ENCODE data around the gene CAND2. TPM values are rescaled to one million over a fixed set of nuclear protein-coding genes. Genes with fewer than 3 reads are reported as not detected.

Gene CAND2
- polyA plus RNA-seq, 1 donor from 2014 or later: 17.3 TPM

DNA sequence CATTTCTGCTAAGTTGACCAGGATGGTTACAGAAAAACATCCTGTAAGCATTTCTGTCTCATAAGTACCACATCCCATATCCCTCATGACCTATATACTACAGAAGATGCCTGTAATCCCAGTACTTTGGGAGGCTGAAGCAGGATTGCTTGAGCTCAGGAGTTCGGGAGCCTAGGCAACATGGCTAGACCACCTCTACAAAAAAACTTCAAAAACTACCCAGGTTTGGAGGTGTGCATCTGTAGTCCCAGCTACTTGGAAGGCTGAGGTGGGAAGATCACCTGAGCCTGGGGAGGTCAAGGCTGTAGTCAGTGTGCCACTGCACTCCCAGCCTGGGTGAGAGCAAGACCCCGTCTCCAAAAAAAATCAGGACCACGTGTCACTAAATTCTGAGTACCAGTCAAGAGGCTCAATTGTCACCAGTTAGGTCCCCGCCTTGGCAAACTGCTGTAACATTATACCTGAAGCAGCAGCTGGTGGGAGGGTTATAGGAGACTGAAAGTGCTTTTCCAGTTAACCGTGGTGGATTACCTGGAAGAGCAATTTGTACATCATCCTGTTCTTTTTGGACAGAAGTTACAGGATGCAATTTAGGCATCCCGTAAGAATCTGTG lies 38.7 kb downstream of the CAND2 start:
- no peak overlapping the region for H3K27ac ChIP-seq (ENCODE audit: low read length)
- H3K36me3 ChIP-seq (ENCODE audit: insufficient read depth, low read length): no peaks in the 10 kb centered on the region
- H3K4me2 ChIP-seq (ENCODE audit: low read length): no peak overlapping the region

DNA sequence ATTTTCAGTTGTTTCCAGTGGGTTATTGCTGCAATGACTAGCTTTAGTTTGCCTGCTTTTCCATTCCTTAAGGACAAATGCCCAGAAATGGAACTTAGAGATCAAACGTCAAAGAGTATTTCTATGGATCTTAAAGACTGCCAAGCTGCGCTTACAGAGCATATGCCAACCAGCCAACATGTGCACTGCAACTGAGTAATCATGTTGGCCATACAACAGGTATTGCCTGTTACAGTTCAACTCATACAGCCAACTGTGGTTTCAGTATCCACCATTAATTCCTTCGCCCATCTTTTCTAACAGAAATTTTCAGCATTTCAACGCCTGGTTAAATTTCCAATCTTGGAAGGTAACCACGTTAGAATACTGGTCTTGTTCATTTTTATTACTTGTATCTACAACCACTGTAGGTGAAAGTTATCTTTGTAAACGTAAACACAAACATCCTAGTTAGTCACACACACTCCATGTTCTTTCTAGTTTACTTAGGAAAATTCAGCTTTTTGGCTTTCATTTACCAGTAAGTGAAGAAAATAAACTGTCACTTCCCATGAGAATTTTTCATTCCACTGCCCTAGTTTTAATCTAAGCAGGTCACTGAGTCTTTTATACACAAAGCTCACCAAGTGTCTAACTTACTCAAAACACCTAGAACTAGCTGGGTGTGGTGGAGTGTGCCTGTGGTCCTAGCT lies 41.0 kb downstream of the CAND2 start:
- Histone ChIP-seq H3K4me3 (ENCODE audit: low read length) (no peak overlapping the region), H3K79me2 (replicated peaks; ENCODE audit: insufficient read depth, low read length) (peaks cover 33% of the 10 kb centered on the region), H3K9me3 (ENCODE audit: low read length) (no peaks in the 10 kb centered on the region), H3F3A (ENCODE audit: insufficient read depth, low read length, poor library complexity, severe bottlenecking) (no peaks in the 10 kb centered on the region), H3K9ac (ENCODE audit: low read length) (no peak overlapping the region), H3K27me3 (ENCODE audit: insufficient read depth, low read depth, low read length) (no peaks in the 10 kb centered on the region), H3K4me2 (ENCODE audit: low read length) (no peak overlapping the region), H3K9me2 (ENCODE audit: insufficient read depth, low read length) (no peaks in the 10 kb centered on the region), H4K20me1 (ENCODE audit: insufficient read depth) (peaks cover 3% of the 10 kb centered on the region), H2AFZ (ENCODE audit: low read depth, low read length) (no peak overlapping the region), H3K27ac (ENCODE audit: low read length) (no peak overlapping the region), H3K36me3 (ENCODE audit: insufficient read depth, low read length) (no peaks in the 10 kb centered on the region)
- TF ChIP-seq SMC3 (conservative IDR thresholded peaks at IDR 0.05; ENCODE audit: poor library complexity) (no peak), EP300 (conservative IDR thresholded peaks at IDR 0.05; ENCODE audit: poor library complexity, severe bottlenecking) (no peak), RAD21 (conservative IDR thresholded peaks at IDR 0.05) (no peak), TAF1 (IDR thresholded peaks at IDR 0.05; ENCODE audit: low read depth) (no peak), EZH2 (IDR thresholded peaks at IDR 0.05; ENCODE audit: borderline replicate concordance, insufficient read depth, low read length, poor library complexity, severe bottlenecking) (no peak), POLR2AphosphoS5 (IDR thresholded peaks at IDR 0.05) (no peak), MXI1 (conservative IDR thresholded peaks at IDR 0.05; ENCODE audit: poor library complexity, severe bottlenecking) (no peak)
- TF ChIP-seq, protein P1, sequence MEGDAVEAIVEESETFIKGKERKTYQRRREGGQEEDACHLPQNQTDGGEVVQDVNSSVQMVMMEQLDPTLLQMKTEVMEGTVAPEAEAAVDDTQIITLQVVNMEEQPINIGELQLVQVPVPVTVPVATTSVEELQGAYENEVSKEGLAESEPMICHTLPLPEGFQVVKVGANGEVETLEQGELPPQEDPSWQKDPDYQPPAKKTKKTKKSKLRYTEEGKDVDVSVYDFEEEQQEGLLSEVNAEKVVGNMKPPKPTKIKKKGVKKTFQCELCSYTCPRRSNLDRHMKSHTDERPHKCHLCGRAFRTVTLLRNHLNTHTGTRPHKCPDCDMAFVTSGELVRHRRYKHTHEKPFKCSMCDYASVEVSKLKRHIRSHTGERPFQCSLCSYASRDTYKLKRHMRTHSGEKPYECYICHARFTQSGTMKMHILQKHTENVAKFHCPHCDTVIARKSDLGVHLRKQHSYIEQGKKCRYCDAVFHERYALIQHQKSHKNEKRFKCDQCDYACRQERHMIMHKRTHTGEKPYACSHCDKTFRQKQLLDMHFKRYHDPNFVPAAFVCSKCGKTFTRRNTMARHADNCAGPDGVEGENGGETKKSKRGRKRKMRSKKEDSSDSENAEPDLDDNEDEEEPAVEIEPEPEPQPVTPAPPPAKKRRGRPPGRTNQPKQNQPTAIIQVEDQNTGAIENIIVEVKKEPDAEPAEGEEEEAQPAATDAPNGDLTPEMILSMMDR (IDR thresholded peaks at IDR 0.05; ENCODE audit: poor library complexity, severe bottlenecking): no peak
- TF ChIP-seq, protein P2, sequence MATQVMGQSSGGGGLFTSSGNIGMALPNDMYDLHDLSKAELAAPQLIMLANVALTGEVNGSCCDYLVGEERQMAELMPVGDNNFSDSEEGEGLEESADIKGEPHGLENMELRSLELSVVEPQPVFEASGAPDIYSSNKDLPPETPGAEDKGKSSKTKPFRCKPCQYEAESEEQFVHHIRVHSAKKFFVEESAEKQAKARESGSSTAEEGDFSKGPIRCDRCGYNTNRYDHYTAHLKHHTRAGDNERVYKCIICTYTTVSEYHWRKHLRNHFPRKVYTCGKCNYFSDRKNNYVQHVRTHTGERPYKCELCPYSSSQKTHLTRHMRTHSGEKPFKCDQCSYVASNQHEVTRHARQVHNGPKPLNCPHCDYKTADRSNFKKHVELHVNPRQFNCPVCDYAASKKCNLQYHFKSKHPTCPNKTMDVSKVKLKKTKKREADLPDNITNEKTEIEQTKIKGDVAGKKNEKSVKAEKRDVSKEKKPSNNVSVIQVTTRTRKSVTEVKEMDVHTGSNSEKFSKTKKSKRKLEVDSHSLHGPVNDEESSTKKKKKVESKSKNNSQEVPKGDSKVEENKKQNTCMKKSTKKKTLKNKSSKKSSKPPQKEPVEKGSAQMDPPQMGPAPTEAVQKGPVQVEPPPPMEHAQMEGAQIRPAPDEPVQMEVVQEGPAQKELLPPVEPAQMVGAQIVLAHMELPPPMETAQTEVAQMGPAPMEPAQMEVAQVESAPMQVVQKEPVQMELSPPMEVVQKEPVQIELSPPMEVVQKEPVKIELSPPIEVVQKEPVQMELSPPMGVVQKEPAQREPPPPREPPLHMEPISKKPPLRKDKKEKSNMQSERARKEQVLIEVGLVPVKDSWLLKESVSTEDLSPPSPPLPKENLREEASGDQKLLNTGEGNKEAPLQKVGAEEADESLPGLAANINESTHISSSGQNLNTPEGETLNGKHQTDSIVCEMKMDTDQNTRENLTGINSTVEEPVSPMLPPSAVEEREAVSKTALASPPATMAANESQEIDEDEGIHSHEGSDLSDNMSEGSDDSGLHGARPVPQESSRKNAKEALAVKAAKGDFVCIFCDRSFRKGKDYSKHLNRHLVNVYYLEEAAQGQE (IDR thresholded peaks at IDR 0.05; ENCODE audit: borderline replicate concordance): no peak

More for the DNA sequence above, 38.7 kb downstream of the CAND2 start:
- Histone ChIP-seq H3K9me2 (ENCODE audit: insufficient read depth, low read length) (no peaks in the 10 kb centered on the region), H3K79me2 (replicated peaks; ENCODE audit: insufficient read depth, low read length) (peaks cover 23% of the 10 kb centered on the region), H4K20me1 (ENCODE audit: insufficient read depth) (peaks cover 3% of the 10 kb centered on the region), H3F3A (ENCODE audit: insufficient read depth, low read length, poor library complexity, severe bottlenecking) (no peaks in the 10 kb centered on the region), H3K27me3 (ENCODE audit: insufficient read depth, low read depth, low read length) (no peaks in the 10 kb centered on the region), H2AFZ (ENCODE audit: low read depth, low read length) (no peak overlapping the region), H3K4me3 (ENCODE audit: low read length) (no peak overlapping the region), H3K9ac (ENCODE audit: low read length) (no peak overlapping the region), H3K9me3 (ENCODE audit: low read length) (no peaks in the 10 kb centered on the region)
- TF ChIP-seq MXI1 (conservative IDR thresholded peaks at IDR 0.05; ENCODE audit: poor library complexity, severe bottlenecking) (no peak), SMC3 (conservative IDR thresholded peaks at IDR 0.05; ENCODE audit: poor library complexity) (no peak), TAF1 (IDR thresholded peaks at IDR 0.05; ENCODE audit: low read depth) (no peak), POLR2AphosphoS5 (IDR thresholded peaks at IDR 0.05) (no peak), EZH2 (IDR thresholded peaks at IDR 0.05; ENCODE audit: borderline replicate concordance, insufficient read depth, low read length, poor library complexity, severe bottlenecking) (no peak), EP300 (conservative IDR thresholded peaks at IDR 0.05; ENCODE audit: poor library complexity, severe bottlenecking) (no peak), RAD21 (conservative IDR thresholded peaks at IDR 0.05) (no peak)
- TF ChIP-seq, protein P2 (IDR thresholded peaks at IDR 0.05; ENCODE audit: borderline replicate concordance): no peak
- TF ChIP-seq, protein P1 (IDR thresholded peaks at IDR 0.05; ENCODE audit: poor library complexity, severe bottlenecking): no peak

All from neural cell (in vitro differentiated cells).